Naive thymus-derived CD4-positive, alpha-beta T cell (primary cell): ENCODE data around the gene CAMK2D. TPM values are rescaled to one million over a fixed set of nuclear protein-coding genes. Genes with fewer than 3 reads are reported as not detected.

Experiments used
- ATAC-seq: fragments of 150-1000 bp; cut with Tn5 transposase; 2 replicates; pipeline ENCODE4 v1.10.0; 2021; ENCODE audit warnings: mild to moderate bottlenecking, moderate library complexity
- CTCF ChIA-PET: fragments of 350-600 bp; sonication (Branson Sonifier 250); formaldehyde crosslinking; loops from one replicate; lab custom pipeline; 2021; ENCODE audit warnings: antibody characterized with exemption; lab: Charles Lee
- POLR2A ChIA-PET: fragments of 350-600 bp; sonication (Branson Sonifier 250); formaldehyde crosslinking; loops from one replicate; lab custom pipeline; 2021; ENCODE audit warnings: antibody characterized with exemption, inconsistent platforms; lab: Charles Lee
- DNase-seq, 9 donors: peaks; one replicate each; pipeline versions ENCODE4 v3.0.0 to v3.0.0-alpha.2; 2020 to 2022; ENCODE audit warnings: mixed read lengths in 1 of 9
- H3K27ac ChIP-seq: one replicate; pipeline ENCODE4 v1.7.0; 2013; ENCODE audit warnings: mild to moderate bottlenecking, low read depth, low read length, moderate library complexity
- H3K27me3 ChIP-seq, 2 donors: one replicate each; pipeline ENCODE4 v1.7.0; 2013; ENCODE audit warnings: low read length in 2 of 2, mild to moderate bottlenecking in 2 of 2, moderate library complexity in 2 of 2; ENCODE audit not compliant: control insufficient read depth in 2 of 2, insufficient read depth in 2 of 2
- H3K36me3 ChIP-seq, 3 experiments: 1 replicate in 2 of 3; 2 replicates in 1 of 3; pipeline ENCODE4 v1.7.0; 2013; ENCODE audit warnings: low read length in 3 of 3, mild to moderate bottlenecking in 3 of 3, moderate library complexity in 1 of 3; ENCODE audit not compliant: insufficient read depth in 3 of 3, control insufficient read depth in 2 of 3
- H3K4me1 ChIP-seq, 2 donors: one replicate each; pipeline ENCODE4 v1.7.0; 2013; ENCODE audit warnings: low read length in 2 of 2, mild to moderate bottlenecking in 2 of 2, moderate library complexity in 1 of 2; ENCODE audit not compliant: control insufficient read depth in 2 of 2, insufficient read depth in 2 of 2
- H3K4me3 ChIP-seq: 2 replicates; pipeline ENCODE4 v1.7.0; 2013; ENCODE audit warnings: mild to moderate bottlenecking, low read length
- H3K9me3 ChIP-seq, 3 experiments: 1 replicate in 2 of 3; 2 replicates in 1 of 3; pipeline ENCODE4 v1.7.0; 2013; ENCODE audit warnings: low read length in 3 of 3; ENCODE audit not compliant: control insufficient read depth in 2 of 3
- H3K27ac Mint-ChIP-seq, 9 donors: one replicate each; pipeline ENCODE4 v1.8.0; 2020 to 2022; ENCODE audit warnings: mixed read lengths in 9 of 9, mild to moderate bottlenecking in 8 of 9, moderate library complexity in 5 of 9, inconsistent platforms in 2 of 9
- H3K27me3 Mint-ChIP-seq, 5 donors: one replicate each; pipeline ENCODE4 v1.8.0; 2021 to 2022; ENCODE audit warnings: mixed read lengths in 5 of 5, mild to moderate bottlenecking in 1 of 5
- H3K36me3 Mint-ChIP-seq, 5 donors: one replicate each; pipeline ENCODE4 v1.8.0; 2020 to 2022; ENCODE audit warnings: mixed read lengths in 5 of 5, mild to moderate bottlenecking in 3 of 5, inconsistent platforms in 1 of 5
- H3K4me1 Mint-ChIP-seq, 7 donors: one replicate each; pipeline ENCODE4 v1.8.0; 2020 to 2022; ENCODE audit warnings: mixed read lengths in 7 of 7, mild to moderate bottlenecking in 3 of 7, inconsistent platforms in 1 of 7
- H3K4me3 Mint-ChIP-seq, 10 donors: one replicate each; pipeline ENCODE4 v1.8.0; 2020 to 2022; ENCODE audit warnings: mild to moderate bottlenecking in 10 of 10, mixed read lengths in 10 of 10, moderate library complexity in 6 of 10, inconsistent platforms in 2 of 10
- H3K9me3 Mint-ChIP-seq, 11 donors: one replicate each; pipeline ENCODE4 v1.8.0; 2020 to 2022; ENCODE audit warnings: mixed read lengths in 11 of 11, mild to moderate bottlenecking in 4 of 11, inconsistent platforms in 1 of 11, moderate library complexity in 1 of 11
- intact Hi-C, 2 donors: fragments of 100-400 bp; cut with micrococcal nuclease; formaldehyde crosslinking; loops; one replicate each; pipeline ENCODE4 v1.15.1; 2023
- polyA plus RNA-seq, 2 donors: library from polyadenylated mRNA; unstranded; fragments of 300-500 nt; fragmentation: Illumina TruSeq; gene quantifications; one replicate each; pipeline ENCODE4 v1.2.3, GENCODE V29; 2021
- total RNA-seq, 6 experiments: library from RNA in 5 of 6; stranded (reverse) in 5 of 6; gene quantifications; 1 replicate in 5 of 6; 2 replicates in 1 of 6; pipeline ENCODE4 v1.2.3 and lab custom pipeline; 2021 to 2026

The CAMK2D gene
- total and polyA plus RNA-seq, 7 experiments from 2014 or later: 13.5 to 41.2 (median 36.1) TPM

DNA sequence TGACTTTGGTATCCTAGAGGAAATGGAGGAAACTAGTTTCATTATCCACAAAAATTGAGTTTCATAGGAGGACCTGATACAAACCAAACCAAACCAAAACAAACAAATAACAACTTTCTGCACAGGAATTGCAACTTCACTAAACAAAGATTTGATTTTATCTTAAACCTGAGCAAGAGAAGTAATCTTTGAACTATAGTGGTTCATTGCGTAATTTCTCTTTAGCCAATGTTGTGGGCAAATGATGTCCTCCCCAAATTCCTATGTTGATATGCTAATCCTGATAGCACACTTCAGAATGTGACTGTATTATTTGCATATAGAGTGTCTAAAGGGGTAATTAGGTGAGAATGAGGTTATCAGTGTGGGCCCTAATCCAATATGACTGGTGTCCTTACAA lies 102.4 kb downstream of the CAMK2D start:
- POLR2A ChIA-PET: interaction anchor here (0.8 kb wide), 1 partner anchor 173 kb away, joined by 3 read pairs; no protein-coding TSS in a partner anchor

GRCh38 chr4:113657586-113658233 lies 103.8 kb downstream of the CAMK2D start:
- Histone ChIP-seq H3K9me3 (no peaks in the 10 kb centered on the region), H3K27ac (no peak overlapping the region), H3K27me3 (no peaks in the 10 kb centered on the region), H3K4me3 (no peak overlapping the region), H3K4me1 (peaks cover 0 to 4% of the 10 kb centered on the region in 2 donors), H3K36me3 (no peaks in the 10 kb centered on the region)
- DNase-seq: no peak
- Mint-ChIP-seq H3K4me3 (no peak overlapping the region), H3K9me3 (peaks cover 0 to 8% (median 0%) of the 10 kb centered on the region in 11 donors), H3K27ac (no peak overlapping the region), H3K36me3 (peaks cover 0 to 33% (median 29%) of the 10 kb centered on the region in 5 donors), H3K4me1 (peaks cover 13 to 51% (median 40%) of the 10 kb centered on the region in 7 donors), H3K27me3 (no peaks in the 10 kb centered on the region)
- POLR2A ChIA-PET: interaction anchor here (1.2 kb wide), 1 partner anchor 21 kb away, joined by 3 read pairs; no protein-coding TSS in a partner anchor
- CTCF ChIA-PET: no interaction called here
- no peak for ATAC-seq
- intact Hi-C loops: no loop called here

More for the DNA sequence above, 102.4 kb downstream of the CAMK2D start:
- Histone ChIP-seq H3K4me1 (peaks cover 0 to 4% of the 10 kb centered on the region in 2 donors), H3K4me3 (no peak overlapping the region), H3K9me3 (no peaks in the 10 kb centered on the region), H3K27me3 (no peaks in the 10 kb centered on the region), H3K27ac (no peak overlapping the region), H3K36me3 (no peaks in the 10 kb centered on the region)
- Mint-ChIP-seq H3K9me3 (peaks cover 0 to 8% (median 0%) of the 10 kb centered on the region in 11 donors), H3K27me3 (no peaks in the 10 kb centered on the region), H3K27ac (no peak overlapping the region), H3K4me3 (no peak overlapping the region), H3K36me3 (peaks cover 0 to 37% (median 31%) of the 10 kb centered on the region in 5 donors), H3K4me1 (peaks cover 10 to 44% (median 39%) of the 10 kb centered on the region in 7 donors)
- CTCF ChIA-PET: interaction anchor here (0.6 kb wide), 1 partner anchor 179 kb away, joined by 3 read pairs; no protein-coding TSS in a partner anchor
- DNase-seq (no peak), ATAC-seq (no peak)
- intact Hi-C loops: no loop called here

- Histone ChIP-seq H3K27me3 (no peaks in the 10 kb centered on the region), H3K4me3 (no peak overlapping the region), H3K27ac (no peak overlapping the region), H3K9me3 (no peaks in the 10 kb centered on the region), H3K4me1 (peaks cover 0 to 4% of the 10 kb centered on the region in 2 donors), H3K36me3 (no peaks in the 10 kb centered on the region)
- CTCF ChIA-PET: no interaction called here
- DNase-seq (no peak), ATAC-seq (no peak)
- Mint-ChIP-seq H3K9me3 (peaks cover 0 to 10% (median 0%) of the 10 kb centered on the region in 11 donors), H3K36me3 (peaks cover 0 to 30% (median 26%) of the 10 kb centered on the region in 5 donors), H3K4me3 (no peak overlapping the region), H3K27me3 (no peaks in the 10 kb centered on the region), H3K4me1 (peaks cover 15 to 57% (median 44%) of the 10 kb centered on the region in 7 donors), H3K27ac (peak overlapping the region in 1 of 9 donors; percentile 16)
- POLR2A ChIA-PET: no interaction called here
- intact Hi-C loops: loop anchor here in 1 of 2 donors (2.0 kb wide), 1 partner anchor 13 kb away; no protein-coding TSS in a partner anchor
Measured at GRCh38 chr4:113653871-113654270, 107.7 kb downstream of the CAMK2D start.

- DNase-seq: no peak
- Mint-ChIP-seq H3K27ac (peak overlapping the region in 3 of 9 donors; percentile 11 to 72 (median 56)), H3K36me3 (peaks cover 0 to 34% (median 24%) of the 10 kb centered on the region in 5 donors), H3K4me3 (peak overlapping the region in 1 of 10 donors; percentile 1), H3K4me1 (peaks cover 22 to 54% (median 40%) of the 10 kb centered on the region in 7 donors), H3K9me3 (peaks cover 0 to 2% (median 0%) of the 10 kb centered on the region in 11 donors), H3K27me3 (no peaks in the 10 kb centered on the region)
- Histone ChIP-seq H3K36me3 (no peaks in the 10 kb centered on the region), H3K27me3 (no peaks in the 10 kb centered on the region), H3K4me3 (no peak overlapping the region), H3K27ac (no peak overlapping the region), H3K9me3 (no peaks in the 10 kb centered on the region), H3K4me1 (no peaks in the 10 kb centered on the region)
- POLR2A ChIA-PET: no interaction called here
- CTCF ChIA-PET: no interaction called here
- ATAC-seq: no peak
- intact Hi-C loops: no loop called here
Measured at GRCh38 chr4:113646442-113646822, 115.1 kb downstream of the CAMK2D start.

DNA sequence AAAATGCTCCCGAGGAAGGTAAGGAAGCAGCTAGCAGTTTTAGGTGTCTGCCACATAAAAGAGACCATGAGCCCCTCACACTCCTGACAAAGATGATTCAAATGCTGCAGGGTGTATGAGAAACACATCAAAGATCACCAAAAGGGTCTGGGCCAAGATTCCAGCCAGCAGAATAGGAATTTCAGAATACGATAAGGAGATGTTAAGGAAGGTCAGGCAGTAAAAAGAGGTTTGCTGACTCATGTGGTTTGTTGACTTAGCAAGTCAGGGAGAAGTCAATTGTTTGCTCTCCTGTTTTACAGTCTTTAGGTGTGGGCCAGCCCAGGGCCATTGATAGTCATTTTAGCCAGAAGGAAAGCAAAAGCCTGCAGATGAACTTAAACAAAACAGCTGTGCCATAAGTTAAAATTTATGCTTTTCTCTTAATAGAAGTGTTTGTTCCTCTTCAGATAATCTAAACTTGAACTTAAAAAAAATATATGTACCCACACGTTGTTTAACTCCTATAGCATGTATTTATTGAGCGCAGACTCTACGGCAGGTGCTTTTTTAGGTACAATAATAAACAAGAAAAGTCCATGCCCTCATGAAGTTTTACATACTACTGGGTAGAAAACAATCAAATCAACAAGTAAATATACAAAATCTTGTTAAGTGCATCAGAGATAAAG lies 115.6 kb downstream of the CAMK2D start:
- DNase-seq (no peak), ATAC-seq (no peak)
- ChIA-PET POLR2A (no interaction called here), CTCF (interaction anchor here (0.7 kb wide), 1 partner anchor 247 kb away, joined by 3 read pairs; no protein-coding TSS in a partner anchor)
- Mint-ChIP-seq H3K9me3 (peaks cover 0 to 2% (median 0%) of the 10 kb centered on the region in 11 donors), H3K36me3 (peaks cover 0 to 34% (median 24%) of the 10 kb centered on the region in 5 donors), H3K27me3 (no peaks in the 10 kb centered on the region), H3K4me1 (peaks cover 22 to 55% (median 40%) of the 10 kb centered on the region in 7 donors), H3K27ac (peak overlapping the region in 3 of 9 donors; percentile 44 to 72 (median 56)), H3K4me3 (no peak overlapping the region)
- H3K4me3 ChIP-seq: no peak overlapping the region
- no peaks in the 10 kb centered on the region for H3K27me3 ChIP-seq
- H3K9me3 ChIP-seq: no peaks in the 10 kb centered on the region
- intact Hi-C loops: no loop called here
- H3K4me1 ChIP-seq: peaks cover 0 to 4% of the 10 kb centered on the region in 2 donors
- no peaks in the 10 kb centered on the region for H3K36me3 ChIP-seq
- no peak overlapping the region for H3K27ac ChIP-seq

- CTCF ChIA-PET: interaction anchor here (0.7 kb wide), 1 partner anchor 248 kb away, joined by 3 read pairs; no protein-coding TSS in a partner anchor
- Mint-ChIP-seq H3K4me1 (peaks cover 22 to 62% (median 43%) of the 10 kb centered on the region in 7 donors), H3K27ac (peak overlapping the region in 2 of 9 donors; percentile 8 to 44), H3K9me3 (peaks cover 0 to 2% (median 0%) of the 10 kb centered on the region in 11 donors), H3K4me3 (no peak overlapping the region), H3K36me3 (peaks cover 0 to 34% (median 22%) of the 10 kb centered on the region in 5 donors), H3K27me3 (no peaks in the 10 kb centered on the region)
- H3K9me3 ChIP-seq: no peaks in the 10 kb centered on the region
- peaks cover 0 to 7% of the 10 kb centered on the region in 2 donors for H3K4me1 ChIP-seq
- DNase-seq (no peak), ATAC-seq (no peak)
- POLR2A ChIA-PET: no interaction called here
- no peaks in the 10 kb centered on the region for H3K36me3 ChIP-seq
- intact Hi-C loops: no loop called here
- no peak overlapping the region for H3K4me3 ChIP-seq
- no peak overlapping the region for H3K27ac ChIP-seq
- H3K27me3 ChIP-seq: no peaks in the 10 kb centered on the region
Measured at GRCh38 chr4:113645288-113645687, 116.2 kb downstream of the CAMK2D start.
